Astrocyte of the cerebellum (primary cell): ENCODE results near the gene CDK5RAP2.

Source experiments
- DNase-seq: peaks from one replicate; pipeline ENCODE4 v3.0.0-alpha.2; 2011; ENCODE audit warnings: low read depth
- H3K4me3 ChIP-seq: 2 replicates; pipeline ENCODE4 v1.5.1; 2011; ENCODE audit warnings: mild to moderate bottlenecking, low read depth, low read length, moderate library complexity
- CTCF ChIP-seq: IDR thresholded peaks from 2 replicates; pipeline ENCODE4 v1.5.1; 2012; ENCODE audit warnings: low read length, low read depth, moderate library complexity, mild to moderate bottlenecking; ENCODE audit errors: missing control alignments
- in situ Hi-C: cut with HindIII; loops from 2 replicates; pipeline ENCODE4 v1.10.0; 2017; ENCODE audit warnings: low sequenced_read_pairs

The CDK5RAP2 gene

DNA sequence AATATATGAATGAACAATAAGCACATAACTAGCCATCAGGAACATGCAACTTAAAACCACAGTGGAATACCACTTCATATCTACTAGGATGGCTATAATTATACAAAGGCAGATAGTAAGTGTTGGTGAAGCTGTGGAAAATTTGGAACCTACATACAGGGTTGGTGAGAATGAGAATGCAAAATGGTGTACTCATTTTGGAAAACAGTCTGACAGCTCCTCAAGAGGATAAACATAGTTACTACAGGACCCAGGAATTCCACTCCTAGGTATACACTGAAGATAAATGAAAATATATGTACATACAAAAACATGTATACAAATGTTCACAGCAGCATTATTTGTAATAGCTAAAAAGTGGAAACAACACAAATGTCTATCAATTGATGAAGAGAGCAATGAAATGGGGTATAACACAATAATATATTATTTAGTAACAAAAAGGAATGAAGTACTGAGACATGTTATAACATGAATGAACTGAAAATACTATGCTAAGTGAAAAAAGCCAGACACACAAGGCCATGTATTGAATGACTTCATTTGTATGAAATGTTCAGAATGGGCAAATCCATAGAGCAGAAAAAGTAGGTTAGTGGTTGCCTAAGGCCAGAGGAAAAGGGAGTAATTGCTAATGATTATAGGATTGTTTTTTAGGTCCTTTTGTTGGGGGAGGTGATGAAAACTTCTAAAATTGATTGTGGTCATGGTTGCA, 31.2 kb upstream of the CDK5RAP2 start:
- no peak for DNase-seq
- no peak for TF ChIP-seq CTCF
- in situ Hi-C loops, result no loop called here
- no peak overlapping the region for H3K4me3 ChIP-seq

- in situ Hi-C loops, result no loop called here
- no peak for DNase-seq
- no peak for TF ChIP-seq CTCF
- H3K4me3 ChIP-seq, result no peak overlapping the region
These were observed 29.7 kb upstream of the CDK5RAP2 start for GRCh38 chr9:120609636-120610035.

DNA sequence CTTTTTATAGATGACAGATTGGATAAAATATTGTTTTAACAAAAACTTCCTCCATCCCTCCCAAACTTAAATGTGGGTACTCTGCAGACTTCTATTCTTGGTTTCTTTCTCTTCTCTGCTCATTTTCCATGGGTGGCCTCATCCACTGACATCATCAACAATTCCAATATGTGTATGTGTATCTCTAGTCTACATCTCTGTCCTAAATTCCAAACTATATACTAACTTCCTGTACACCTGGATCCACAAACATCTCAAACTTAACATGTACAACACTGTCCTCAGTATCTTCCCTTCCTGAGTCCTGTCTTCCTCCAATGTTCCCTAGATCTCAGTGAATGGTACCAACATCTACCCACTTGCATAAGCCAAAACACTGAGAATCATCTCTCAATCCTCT, 28.5 kb upstream of the CDK5RAP2 start:
- DNase-seq, result no peak
- H3K4me3 ChIP-seq, result no peak overlapping the region
- in situ Hi-C loops, result no loop called here
- no peak for TF ChIP-seq CTCF

GRCh38 chr9:120603591-120603990, 23.6 kb upstream of the CDK5RAP2 start:
- no peak for TF ChIP-seq CTCF
- in situ Hi-C loops, result no loop called here

GRCh38 chr9:120603010-120603409, 23.0 kb upstream of the CDK5RAP2 start:
- in situ Hi-C loops, result no loop called here
- no peak for DNase-seq
- no peak overlapping the region for H3K4me3 ChIP-seq
- TF ChIP-seq CTCF, result no peak

More at GRCh38 chr9:120603591-120603990, 23.6 kb upstream of the CDK5RAP2 start:
- DNase-seq, result no peak
- H3K4me3 ChIP-seq, result no peak overlapping the region

- no peak for DNase-seq
- TF ChIP-seq CTCF, result no peak
- H3K4me3 ChIP-seq, result no peak overlapping the region
- in situ Hi-C loops, result no loop called here
These were observed 13.9 kb upstream of the CDK5RAP2 start for GRCh38 chr9:120593955-120594277.
